GM23338 (cell line): Measurements from ENCODE around the gene DAPK2. TPM values are rescaled to one million over a fixed set of nuclear protein-coding genes. Genes with fewer than 3 reads are reported as not detected.

Experiments used
- ATAC-seq: fragments of 200-7000 bp; cut with Tn5 transposase; 3 replicates; pipeline ENCODE4 v1.9.1; 2020
- DNase-seq: peaks from one replicate; pipeline ENCODE4 v3.0.0-alpha.2; 2015; ENCODE audit warnings: low spot score
- H2AFZ ChIP-seq: fragments of 200-600 bp; sonication (generic); 2 replicates; pipeline ENCODE4 v1.8.0; 2016; ENCODE audit warnings: antibody characterized with exemption, mild to moderate bottlenecking, moderate library complexity
- H3F3A ChIP-seq: fragments of 200-600 bp; sonication (generic); replicated peaks from 2 replicates; pipeline ENCODE4 v1.8.0; 2017; ENCODE audit warnings: antibody characterized with exemption, mixed run types, low read depth
- H3K27ac ChIP-seq: fragments of 200-600 bp; sonication (generic); 2 replicates; pipeline ENCODE4 v1.6.1; 2016; ENCODE audit warnings: low read depth
- H3K27me3 ChIP-seq: fragments of 200-600 bp; sonication (generic); 2 replicates; pipeline ENCODE4 v1.8.0; 2016; ENCODE audit warnings: mild to moderate bottlenecking, mixed run types, moderate library complexity; ENCODE audit not compliant: insufficient read depth
- H3K36me3 ChIP-seq: fragments of 200-600 bp; sonication (generic); 2 replicates; pipeline ENCODE4 v1.8.0; 2016; ENCODE audit warnings: mild to moderate bottlenecking; ENCODE audit not compliant: insufficient read depth
- H3K4me1 ChIP-seq: fragments of 200-600 bp; sonication (generic); 2 replicates; pipeline ENCODE4 v1.8.0; 2016; ENCODE audit warnings: mild to moderate bottlenecking, moderate library complexity; ENCODE audit not compliant: insufficient read depth
- H3K4me2 ChIP-seq: fragments of 200-600 bp; sonication (generic); 2 replicates; pipeline ENCODE4 v1.7.1; 2017; ENCODE audit warnings: mixed run types
- H3K4me3 ChIP-seq: fragments of 200-600 bp; sonication (generic); 2 replicates; pipeline ENCODE4 v1.6.1; 2016; ENCODE audit warnings: mixed run types
- H3K79me2 ChIP-seq: fragments of 200-600 bp; sonication (generic); replicated peaks from 2 replicates; pipeline ENCODE4 v1.8.0; 2017; ENCODE audit warnings: mild to moderate bottlenecking; ENCODE audit not compliant: insufficient read depth
- H3K9me2 ChIP-seq: fragments of 200-600 bp; sonication (generic); 2 replicates; pipeline ENCODE4 v1.8.0; 2017; ENCODE audit not compliant: insufficient read depth
- H4K20me1 ChIP-seq: fragments of 200-600 bp; sonication (generic); replicated peaks from 2 replicates; pipeline ENCODE4 v1.8.0; 2017; ENCODE audit warnings: mild to moderate bottlenecking; ENCODE audit not compliant: insufficient read depth
- H3K27ac Mint-ChIP-seq: 2 replicates; pipeline ENCODE4 v1.8.0; 2020; ENCODE audit warnings: inconsistent platforms, mild to moderate bottlenecking, moderate library complexity, mixed read lengths
- H3K27me3 Mint-ChIP-seq: 3 replicates; pipeline ENCODE4 v1.8.0; 2022; ENCODE audit warnings: low read depth, mild to moderate bottlenecking, moderate library complexity, mixed read lengths, inconsistent platforms; ENCODE audit not compliant: insufficient read depth, poor library complexity
- H3K36me3 Mint-ChIP-seq: 3 replicates; pipeline ENCODE4 v1.8.0; 2021; ENCODE audit warnings: low read depth, mild to moderate bottlenecking, inconsistent platforms, moderate library complexity, mixed read lengths
- H3K4me1 Mint-ChIP-seq: 3 replicates; pipeline ENCODE4 v1.8.0; 2020; ENCODE audit warnings: mild to moderate bottlenecking, inconsistent platforms, mixed read lengths
- H3K4me3 Mint-ChIP-seq: 3 replicates; pipeline ENCODE4 v1.8.0; 2021; ENCODE audit warnings: moderate library complexity, mild to moderate bottlenecking, inconsistent platforms, mixed read lengths
- H3K9me3 Mint-ChIP-seq: 3 replicates; pipeline ENCODE4 v1.8.0; 2020; ENCODE audit warnings: moderate library complexity, mild to moderate bottlenecking, inconsistent platforms, mixed read lengths
- CREB1 ChIP-seq: fragments of 250-450 bp; sonication (Bioruptor Pico); IDR thresholded peaks from 2 replicates; pipeline ENCODE4 v1.5.0; 2020; ENCODE audit warnings: low read depth, mild to moderate bottlenecking, moderate library complexity
- EZH2 ChIP-seq: fragments of 200-600 bp; sonication (generic); IDR thresholded peaks from one replicate; pipeline ENCODE4 v1.8.0; 2017; ENCODE audit warnings: antibody characterized with exemption, mild to moderate bottlenecking, low read depth; ENCODE audit not compliant: unreplicated experiment
- EZH2phosphoT487 ChIP-seq: fragments of 200-600 bp; sonication (generic); IDR thresholded peaks from one replicate; pipeline ENCODE4 v1.8.1; 2018; ENCODE audit warnings: antibody characterized with exemption; ENCODE audit not compliant: unreplicated experiment
- JUNB ChIP-seq: IDR thresholded peaks from one replicate; pipeline ENCODE4 v1.6.1; 2016; ENCODE audit warnings: antibody characterized with exemption; ENCODE audit not compliant: unreplicated experiment
- NANOG ChIP-seq: IDR thresholded peaks from 2 replicates; pipeline ENCODE4 v1.6.1; 2016; ENCODE audit warnings: antibody characterized with exemption, borderline replicate concordance
- POLR2AphosphoS5 ChIP-seq: IDR thresholded peaks from 2 replicates; pipeline ENCODE4 v1.6.1; 2016; ENCODE audit warnings: antibody characterized with exemption, low read depth
- STAT1 ChIP-seq: IDR thresholded peaks from one replicate; pipeline ENCODE4 v1.6.1; 2016; ENCODE audit warnings: antibody characterized with exemption; ENCODE audit not compliant: unreplicated experiment
- ZNF114 ChIP-seq: fragments of 250-450 bp; sonication (Bioruptor Pico); IDR thresholded peaks from 2 replicates; pipeline ENCODE4 v1.5.0; 2020; ENCODE audit warnings: mild to moderate bottlenecking, moderate library complexity
- ZNF331 ChIP-seq: fragments of 250-450 bp; sonication (Bioruptor Pico); IDR thresholded peaks from 2 replicates; pipeline ENCODE4 v1.5.0; 2020; ENCODE audit warnings: low read depth, mild to moderate bottlenecking, moderate library complexity
- polyA plus RNA-seq: library from polyadenylated mRNA; unstranded; fragments of >200 nt; fragmentation: Nextera tagmentation; extraction: Ambion mirVana; gene quantifications from 2 replicates; pipeline ENCODE4 v1.2.1, GENCODE V29; 2016
- total RNA-seq: library from RNA; depleted of rRNA; stranded (reverse); fragments of >200 nt; shearing (Covaris generic); gene quantifications from 2 replicates; pipeline ENCODE4 v1.2.3, GENCODE V29; 2014
- TF ChIP-seq, protein P1 (sequence below): IDR thresholded peaks from one replicate; pipeline ENCODE4 v1.6.1; 2018; ENCODE audit warnings: antibody characterized with exemption; ENCODE audit not compliant: unreplicated experiment
- TF ChIP-seq, protein P2 (sequence below), 2 experiments: fragments of 200-600 bp in 1 of 2; sonication (generic) in 1 of 2; conservative IDR thresholded peaks; 2 replicates each; pipeline versions ENCODE4 v1.5.1 to v1.6.1; 2016 to 2017; ENCODE audit warnings: antibody characterized with exemption in 2 of 2, low read depth in 2 of 2, mild to moderate bottlenecking in 2 of 2, moderate library complexity in 1 of 2
- TF ChIP-seq, protein P3 (sequence below): IDR thresholded peaks from 2 replicates; pipeline ENCODE4 v1.6.1; 2016; ENCODE audit warnings: antibody characterized with exemption
- TF ChIP-seq, protein P4 (sequence below): fragments of 250-450 bp; sonication (Bioruptor Pico); IDR thresholded peaks from 2 replicates; pipeline ENCODE4 v1.5.0; 2020; ENCODE audit warnings: mild to moderate bottlenecking, moderate library complexity

Gene DAPK2
- total and polyA plus RNA-seq, 2 experiments from 2014 or later, result 1.6 to 3.1 TPM

DNA sequence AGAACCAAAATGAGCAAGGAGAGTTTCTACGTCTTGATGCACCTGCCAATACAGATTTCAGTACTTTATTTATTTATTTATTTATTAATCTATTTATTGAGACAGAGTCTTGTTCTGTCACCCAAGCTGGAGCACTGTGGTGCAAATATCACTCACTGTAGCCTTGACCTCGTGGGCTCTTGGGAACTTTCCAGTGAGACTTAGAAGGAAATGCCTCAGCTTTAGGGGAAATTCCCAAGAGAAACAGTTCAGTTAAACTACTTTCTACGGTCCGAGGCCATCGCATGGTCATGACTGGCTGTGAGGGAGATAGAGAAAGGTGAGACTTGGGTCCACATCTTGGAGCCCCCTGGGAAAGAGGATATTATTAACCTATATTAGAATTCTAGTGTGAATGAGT is 165.5 kb downstream of the DAPK2 start:
- H3K4me1 Mint-ChIP-seq, result peaks cover 18% of the 10 kb centered on the region
- Histone ChIP-seq H3K9me2 (no peaks in the 10 kb centered on the region), H3F3A (no peaks in the 10 kb centered on the region), H3K4me2 (no peak overlapping the region), H3K36me3 (no peaks in the 10 kb centered on the region), H3K4me1 (peaks cover 7% of the 10 kb centered on the region; the same call in 1 of the 2 replicates), H4K20me1 (no peaks in the 10 kb centered on the region), H2AFZ (no peak overlapping the region), H3K27me3 (no peaks in the 10 kb centered on the region), H3K27ac (no peak overlapping the region), H3K4me3 (no peak overlapping the region), H3K79me2 (no peaks in the 10 kb centered on the region)
- no peak for TF ChIP-seq EZH2phosphoT487
- TF ChIP-seq POLR2AphosphoS5, result no peak
- no peak for TF ChIP-seq CREB1 (CRISPR knock-in tag)
- TF ChIP-seq, protein P1, sequence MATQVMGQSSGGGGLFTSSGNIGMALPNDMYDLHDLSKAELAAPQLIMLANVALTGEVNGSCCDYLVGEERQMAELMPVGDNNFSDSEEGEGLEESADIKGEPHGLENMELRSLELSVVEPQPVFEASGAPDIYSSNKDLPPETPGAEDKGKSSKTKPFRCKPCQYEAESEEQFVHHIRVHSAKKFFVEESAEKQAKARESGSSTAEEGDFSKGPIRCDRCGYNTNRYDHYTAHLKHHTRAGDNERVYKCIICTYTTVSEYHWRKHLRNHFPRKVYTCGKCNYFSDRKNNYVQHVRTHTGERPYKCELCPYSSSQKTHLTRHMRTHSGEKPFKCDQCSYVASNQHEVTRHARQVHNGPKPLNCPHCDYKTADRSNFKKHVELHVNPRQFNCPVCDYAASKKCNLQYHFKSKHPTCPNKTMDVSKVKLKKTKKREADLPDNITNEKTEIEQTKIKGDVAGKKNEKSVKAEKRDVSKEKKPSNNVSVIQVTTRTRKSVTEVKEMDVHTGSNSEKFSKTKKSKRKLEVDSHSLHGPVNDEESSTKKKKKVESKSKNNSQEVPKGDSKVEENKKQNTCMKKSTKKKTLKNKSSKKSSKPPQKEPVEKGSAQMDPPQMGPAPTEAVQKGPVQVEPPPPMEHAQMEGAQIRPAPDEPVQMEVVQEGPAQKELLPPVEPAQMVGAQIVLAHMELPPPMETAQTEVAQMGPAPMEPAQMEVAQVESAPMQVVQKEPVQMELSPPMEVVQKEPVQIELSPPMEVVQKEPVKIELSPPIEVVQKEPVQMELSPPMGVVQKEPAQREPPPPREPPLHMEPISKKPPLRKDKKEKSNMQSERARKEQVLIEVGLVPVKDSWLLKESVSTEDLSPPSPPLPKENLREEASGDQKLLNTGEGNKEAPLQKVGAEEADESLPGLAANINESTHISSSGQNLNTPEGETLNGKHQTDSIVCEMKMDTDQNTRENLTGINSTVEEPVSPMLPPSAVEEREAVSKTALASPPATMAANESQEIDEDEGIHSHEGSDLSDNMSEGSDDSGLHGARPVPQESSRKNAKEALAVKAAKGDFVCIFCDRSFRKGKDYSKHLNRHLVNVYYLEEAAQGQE, result no peak
- no peak for TF ChIP-seq EZH2
- TF ChIP-seq, protein P2, sequence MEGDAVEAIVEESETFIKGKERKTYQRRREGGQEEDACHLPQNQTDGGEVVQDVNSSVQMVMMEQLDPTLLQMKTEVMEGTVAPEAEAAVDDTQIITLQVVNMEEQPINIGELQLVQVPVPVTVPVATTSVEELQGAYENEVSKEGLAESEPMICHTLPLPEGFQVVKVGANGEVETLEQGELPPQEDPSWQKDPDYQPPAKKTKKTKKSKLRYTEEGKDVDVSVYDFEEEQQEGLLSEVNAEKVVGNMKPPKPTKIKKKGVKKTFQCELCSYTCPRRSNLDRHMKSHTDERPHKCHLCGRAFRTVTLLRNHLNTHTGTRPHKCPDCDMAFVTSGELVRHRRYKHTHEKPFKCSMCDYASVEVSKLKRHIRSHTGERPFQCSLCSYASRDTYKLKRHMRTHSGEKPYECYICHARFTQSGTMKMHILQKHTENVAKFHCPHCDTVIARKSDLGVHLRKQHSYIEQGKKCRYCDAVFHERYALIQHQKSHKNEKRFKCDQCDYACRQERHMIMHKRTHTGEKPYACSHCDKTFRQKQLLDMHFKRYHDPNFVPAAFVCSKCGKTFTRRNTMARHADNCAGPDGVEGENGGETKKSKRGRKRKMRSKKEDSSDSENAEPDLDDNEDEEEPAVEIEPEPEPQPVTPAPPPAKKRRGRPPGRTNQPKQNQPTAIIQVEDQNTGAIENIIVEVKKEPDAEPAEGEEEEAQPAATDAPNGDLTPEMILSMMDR (conservative IDR thresholded peaks at IDR 0.05; ENCODE audit: low read depth in 2 of 2), result no peak
- TF ChIP-seq, protein P3, sequence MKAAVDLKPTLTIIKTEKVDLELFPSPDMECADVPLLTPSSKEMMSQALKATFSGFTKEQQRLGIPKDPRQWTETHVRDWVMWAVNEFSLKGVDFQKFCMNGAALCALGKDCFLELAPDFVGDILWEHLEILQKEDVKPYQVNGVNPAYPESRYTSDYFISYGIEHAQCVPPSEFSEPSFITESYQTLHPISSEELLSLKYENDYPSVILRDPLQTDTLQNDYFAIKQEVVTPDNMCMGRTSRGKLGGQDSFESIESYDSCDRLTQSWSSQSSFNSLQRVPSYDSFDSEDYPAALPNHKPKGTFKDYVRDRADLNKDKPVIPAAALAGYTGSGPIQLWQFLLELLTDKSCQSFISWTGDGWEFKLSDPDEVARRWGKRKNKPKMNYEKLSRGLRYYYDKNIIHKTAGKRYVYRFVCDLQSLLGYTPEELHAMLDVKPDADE, result no peak
- TF ChIP-seq STAT1, result no peak
- TF ChIP-seq, protein P4, sequence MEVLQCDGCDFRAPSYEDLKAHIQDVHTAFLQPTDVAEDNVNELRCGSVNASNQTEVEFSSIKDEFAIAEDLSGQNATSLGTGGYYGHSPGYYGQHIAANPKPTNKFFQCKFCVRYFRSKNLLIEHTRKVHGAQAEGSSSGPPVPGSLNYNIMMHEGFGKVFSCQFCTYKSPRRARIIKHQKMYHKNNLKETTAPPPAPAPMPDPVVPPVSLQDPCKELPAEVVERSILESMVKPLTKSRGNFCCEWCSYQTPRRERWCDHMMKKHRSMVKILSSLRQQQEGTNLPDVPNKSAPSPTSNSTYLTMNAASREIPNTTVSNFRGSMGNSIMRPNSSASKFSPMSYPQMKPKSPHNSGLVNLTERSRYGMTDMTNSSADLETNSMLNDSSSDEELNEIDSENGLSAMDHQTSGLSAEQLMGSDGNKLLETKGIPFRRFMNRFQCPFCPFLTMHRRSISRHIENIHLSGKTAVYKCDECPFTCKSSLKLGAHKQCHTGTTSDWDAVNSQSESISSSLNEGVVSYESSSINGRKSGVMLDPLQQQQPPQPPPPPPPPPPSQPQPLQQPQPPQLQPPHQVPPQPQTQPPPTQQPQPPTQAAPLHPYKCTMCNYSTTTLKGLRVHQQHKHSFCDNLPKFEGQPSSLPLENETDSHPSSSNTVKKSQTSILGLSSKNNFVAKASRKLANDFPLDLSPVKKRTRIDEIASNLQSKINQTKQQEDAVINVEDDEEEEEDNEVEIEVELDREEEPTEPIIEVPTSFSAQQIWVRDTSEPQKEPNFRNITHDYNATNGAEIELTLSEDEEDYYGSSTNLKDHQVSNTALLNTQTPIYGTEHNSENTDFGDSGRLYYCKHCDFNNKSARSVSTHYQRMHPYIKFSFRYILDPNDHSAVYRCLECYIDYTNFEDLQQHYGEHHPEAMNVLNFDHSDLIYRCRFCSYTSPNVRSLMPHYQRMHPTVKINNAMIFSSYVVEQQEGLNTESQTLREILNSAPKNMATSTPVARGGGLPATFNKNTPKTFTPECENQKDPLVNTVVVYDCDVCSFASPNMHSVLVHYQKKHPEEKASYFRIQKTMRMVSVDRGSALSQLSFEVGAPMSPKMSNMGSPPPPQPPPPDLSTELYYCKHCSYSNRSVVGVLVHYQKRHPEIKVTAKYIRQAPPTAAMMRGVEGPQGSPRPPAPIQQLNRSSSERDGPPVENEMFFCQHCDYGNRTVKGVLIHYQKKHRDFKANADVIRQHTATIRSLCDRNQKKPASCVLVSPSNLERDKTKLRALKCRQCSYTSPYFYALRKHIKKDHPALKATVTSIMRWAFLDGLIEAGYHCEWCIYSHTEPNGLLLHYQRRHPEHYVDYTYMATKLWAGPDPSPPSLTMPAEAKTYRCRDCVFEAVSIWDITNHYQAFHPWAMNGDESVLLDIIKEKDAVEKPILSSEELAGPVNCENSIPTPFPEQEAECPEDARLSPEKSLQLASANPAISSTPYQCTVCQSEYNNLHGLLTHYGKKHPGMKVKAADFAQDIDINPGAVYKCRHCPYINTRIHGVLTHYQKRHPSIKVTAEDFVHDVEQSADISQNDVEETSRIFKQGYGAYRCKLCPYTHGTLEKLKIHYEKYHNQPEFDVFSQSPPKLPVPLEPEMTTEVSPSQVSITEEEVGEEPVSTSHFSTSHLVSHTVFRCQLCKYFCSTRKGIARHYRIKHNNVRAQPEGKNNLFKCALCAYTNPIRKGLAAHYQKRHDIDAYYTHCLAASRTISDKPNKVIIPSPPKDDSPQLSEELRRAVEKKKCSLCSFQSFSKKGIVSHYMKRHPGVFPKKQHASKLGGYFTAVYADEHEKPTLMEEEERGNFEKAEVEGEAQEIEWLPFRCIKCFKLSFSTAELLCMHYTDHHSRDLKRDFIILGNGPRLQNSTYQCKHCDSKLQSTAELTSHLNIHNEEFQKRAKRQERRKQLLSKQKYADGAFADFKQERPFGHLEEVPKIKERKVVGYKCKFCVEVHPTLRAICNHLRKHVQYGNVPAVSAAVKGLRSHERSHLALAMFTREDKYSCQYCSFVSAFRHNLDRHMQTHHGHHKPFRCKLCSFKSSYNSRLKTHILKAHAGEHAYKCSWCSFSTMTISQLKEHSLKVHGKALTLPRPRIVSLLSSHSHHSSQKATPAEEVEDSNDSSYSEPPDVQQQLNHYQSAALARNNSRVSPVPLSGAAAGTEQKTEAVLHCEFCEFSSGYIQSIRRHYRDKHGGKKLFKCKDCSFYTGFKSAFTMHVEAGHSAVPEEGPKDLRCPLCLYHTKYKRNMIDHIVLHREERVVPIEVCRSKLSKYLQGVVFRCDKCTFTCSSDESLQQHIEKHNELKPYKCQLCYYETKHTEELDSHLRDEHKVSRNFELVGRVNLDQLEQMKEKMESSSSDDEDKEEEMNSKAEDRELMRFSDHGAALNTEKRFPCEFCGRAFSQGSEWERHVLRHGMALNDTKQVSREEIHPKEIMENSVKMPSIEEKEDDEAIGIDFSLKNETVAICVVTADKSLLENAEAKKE (CRISPR knock-in tag), result no peak
- TF ChIP-seq JUNB, result no peak
- no peak for TF ChIP-seq NANOG
- no peak for TF ChIP-seq ZNF114
- TF ChIP-seq ZNF331 (CRISPR knock-in tag), result no peak
- peaks cover 11% of the 10 kb centered on the region for H3K27me3 Mint-ChIP-seq
- no peaks in the 10 kb centered on the region for H3K9me3 Mint-ChIP-seq
- no peak overlapping the region for H3K27ac Mint-ChIP-seq
- H3K4me3 Mint-ChIP-seq, result no peak overlapping the region
- ATAC-seq (no peak), DNase-seq (no peak)
- H3K36me3 Mint-ChIP-seq, result no peaks in the 10 kb centered on the region
